Fibroblast of pulmonary artery (primary cell): ENCODE data around the gene MRFAP1L1.
A peak's percentile ranks its signal among the peaks of the same experiment; 100 is the strongest.

Source experiments
- DNase-seq: peaks from one replicate; pipeline ENCODE4 v3.0.0-alpha.2; 2010; ENCODE audit warnings: low read depth
- H3K4me3 ChIP-seq: replicated peaks from 2 replicates; pipeline ENCODE4 v1.5.1; 2011; ENCODE audit warnings: low read depth, mild to moderate bottlenecking, control low read depth, low read length, moderate library complexity
- CTCF ChIP-seq: IDR thresholded peaks from 2 replicates; pipeline ENCODE4 v1.5.1; 2011; ENCODE audit warnings: mild to moderate bottlenecking, control low read depth, low read length, inconsistent platforms; ENCODE audit errors: missing control alignments

The MRFAP1L1 gene

GRCh38 chr4:6752486-6752829 is 42.8 kb upstream of the MRFAP1L1 start:
- TF ChIP-seq CTCF = no peak
- no peak overlapping the region for H3K4me3 ChIP-seq
- no peak for DNase-seq

GRCh38 chr4:6751611-6752485 is 42.2 kb upstream of the MRFAP1L1 start:
- TF ChIP-seq CTCF = no peak
- DNase-seq = no peak
- H3K4me3 ChIP-seq = no peak overlapping the region

- no peak overlapping the region for H3K4me3 ChIP-seq
- TF ChIP-seq CTCF = no peak
- DNase-seq = no peak
These were observed 40.9 kb upstream of the MRFAP1L1 start for GRCh38 chr4:6750286-6751221.

GRCh38 chr4:6749340-6750171 is 39.9 kb upstream of the MRFAP1L1 start:
- H3K4me3 ChIP-seq = no peak overlapping the region
- DNase-seq = peak; percentile 34
- no peak for TF ChIP-seq CTCF

- no peak overlapping the region for H3K4me3 ChIP-seq
- no peak for TF ChIP-seq CTCF
- no peak for DNase-seq
These were observed 38.6 kb upstream of the MRFAP1L1 start for GRCh38 chr4:6748286-6748685.

- H3K4me3 ChIP-seq = no peak overlapping the region
- DNase-seq = peak; percentile 29
- TF ChIP-seq CTCF = no peak
These were observed 37.8 kb upstream of the MRFAP1L1 start for GRCh38 chr4:6747294-6748051.
